A673 (cell line): ENCODE results near the gene CYP2C9. TPM values are rescaled to one million over a fixed set of nuclear protein-coding genes. Genes with fewer than 3 reads are reported as not detected.

Source experiments
- BruUV-seq: library from RNA; stranded (reverse); fragments of 400-500 nt; replicated peaks from 2 replicates; lab custom pipeline; 2021; lab: Mats Ljungman, UMichigan
- CTCF ChIA-PET: fragments of 300-600 bp; sonication (Branson Sonifier 250); formaldehyde crosslinking; loops from one replicate; lab custom pipeline; 2022; ENCODE audit warnings: antibody characterized with exemption; lab: Charles Lee
- POLR2A ChIA-PET: fragments of 300-600 bp; sonication (Branson Sonifier 250); formaldehyde crosslinking; loops from one replicate; lab custom pipeline; 2022; ENCODE audit warnings: antibody characterized with exemption; ENCODE audit not compliant: low non-redundant PET; lab: Charles Lee
- DNase-seq: peaks from one replicate; pipeline ENCODE4 v3.0.0-alpha.2; 2015; ENCODE audit warnings: low spot score
- H3K27ac ChIP-seq: fragments of 200-600 bp; sonication (generic); 2 replicates; pipeline ENCODE4 v1.5.1; 2016; ENCODE audit warnings: mixed run types, low read depth, mild to moderate bottlenecking, mixed read lengths, antibody characterized with exemption, low read length; ENCODE audit not compliant: poor library complexity, severe bottlenecking
- H3K27me3 ChIP-seq: fragments of 200-600 bp; sonication (generic); replicated peaks from 2 replicates; pipeline ENCODE4 v1.6.1; 2017; ENCODE audit warnings: mixed run types, low read depth, mild to moderate bottlenecking, mixed read lengths, antibody characterized with exemption, low read length; ENCODE audit not compliant: insufficient read depth, poor library complexity
- H3K36me3 ChIP-seq: fragments of 200-600 bp; sonication (generic); 2 replicates; pipeline ENCODE4 v1.6.1; 2016; ENCODE audit warnings: mixed run types, mild to moderate bottlenecking, mixed read lengths, antibody characterized with exemption, low read length; ENCODE audit not compliant: insufficient read depth, poor library complexity, severe bottlenecking
- H3K4me1 ChIP-seq: fragments of 200-600 bp; sonication (generic); 2 replicates; pipeline ENCODE4 v1.6.1; 2017; ENCODE audit warnings: mixed run types, mild to moderate bottlenecking, mixed read lengths, antibody characterized with exemption, low read length; ENCODE audit not compliant: insufficient read depth, poor library complexity, severe bottlenecking
- H3K4me3 ChIP-seq: fragments of 200-600 bp; sonication (generic); 2 replicates; pipeline ENCODE4 v1.5.1; 2016; ENCODE audit warnings: low read depth, mixed run types, mild to moderate bottlenecking, mixed read lengths, low read length; ENCODE audit not compliant: poor library complexity, severe bottlenecking
- H3K9me3 ChIP-seq: fragments of 200-600 bp; sonication (generic); 2 replicates; pipeline ENCODE4 v1.6.1; 2016; ENCODE audit warnings: mixed run types, low read depth, mild to moderate bottlenecking, mixed read lengths, antibody characterized with exemption, low read length; ENCODE audit not compliant: poor library complexity, severe bottlenecking
- EZH2 ChIP-seq: fragments of 200-600 bp; sonication (generic); IDR thresholded peaks from 2 replicates; pipeline ENCODE4 v1.6.1; 2017; ENCODE audit warnings: borderline replicate concordance, low read depth, mild to moderate bottlenecking, mixed read lengths, antibody characterized with exemption, low read length; ENCODE audit not compliant: poor library complexity, severe bottlenecking
- intact Hi-C: fragments of 100-400 bp; cut with micrococcal nuclease; formaldehyde crosslinking; loops from one replicate; pipeline ENCODE4 v1.10.0; 2022; ENCODE audit not compliant: unreplicated experiment
- total RNA-seq: library from RNA; stranded (reverse); gene quantifications from 2 replicates; pipeline ENCODE4 v1.2.3, GENCODE V29; 2021
- TF ChIP-seq, protein P1 (sequence below): fragments of 300-800, 200-600 bp; sonication (generic); conservative IDR thresholded peaks from 2 replicates; pipeline ENCODE4 v1.5.1; 2017; ENCODE audit warnings: low read depth, mild to moderate bottlenecking, antibody characterized with exemption, low read length, moderate library complexity, mixed read lengths

CYP2C9 gene
- total RNA-seq, 1 experiment from 2014 or later, result not detected

DNA sequence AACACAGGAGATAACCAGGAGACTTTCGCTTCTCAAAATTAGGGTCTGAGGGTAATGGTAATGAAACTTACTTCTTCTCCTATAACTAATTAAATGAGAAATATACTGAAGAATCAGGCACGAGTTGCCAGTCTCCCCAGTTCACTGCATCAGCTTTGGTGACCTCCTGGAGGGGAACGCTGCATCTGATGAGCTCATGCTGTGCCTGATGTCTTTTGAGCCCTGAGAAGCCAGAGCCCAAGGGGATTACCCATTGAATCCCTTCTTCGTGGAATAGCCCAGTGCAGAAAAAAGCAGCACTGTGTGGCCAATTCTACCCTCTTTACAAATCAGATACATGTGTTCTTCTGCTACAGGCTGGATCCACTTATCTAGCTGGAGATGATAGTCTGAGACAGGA, 45.1 kb downstream of the CYP2C9 start:
- POLR2A ChIA-PET, result no interaction called here
- no peak for DNase-seq
- Histone ChIP-seq H3K4me1 (no peaks in the 10 kb centered on the region), H3K4me3 (no peak overlapping the region), H3K27ac (no peak overlapping the region), H3K9me3 (peaks cover 4% of the 10 kb centered on the region), H3K27me3 (no peaks in the 10 kb centered on the region), H3K36me3 (no peaks in the 10 kb centered on the region)
- CTCF ChIA-PET, result no interaction called here
- intact Hi-C loops, result no loop called here
- TF ChIP-seq, protein P1, sequence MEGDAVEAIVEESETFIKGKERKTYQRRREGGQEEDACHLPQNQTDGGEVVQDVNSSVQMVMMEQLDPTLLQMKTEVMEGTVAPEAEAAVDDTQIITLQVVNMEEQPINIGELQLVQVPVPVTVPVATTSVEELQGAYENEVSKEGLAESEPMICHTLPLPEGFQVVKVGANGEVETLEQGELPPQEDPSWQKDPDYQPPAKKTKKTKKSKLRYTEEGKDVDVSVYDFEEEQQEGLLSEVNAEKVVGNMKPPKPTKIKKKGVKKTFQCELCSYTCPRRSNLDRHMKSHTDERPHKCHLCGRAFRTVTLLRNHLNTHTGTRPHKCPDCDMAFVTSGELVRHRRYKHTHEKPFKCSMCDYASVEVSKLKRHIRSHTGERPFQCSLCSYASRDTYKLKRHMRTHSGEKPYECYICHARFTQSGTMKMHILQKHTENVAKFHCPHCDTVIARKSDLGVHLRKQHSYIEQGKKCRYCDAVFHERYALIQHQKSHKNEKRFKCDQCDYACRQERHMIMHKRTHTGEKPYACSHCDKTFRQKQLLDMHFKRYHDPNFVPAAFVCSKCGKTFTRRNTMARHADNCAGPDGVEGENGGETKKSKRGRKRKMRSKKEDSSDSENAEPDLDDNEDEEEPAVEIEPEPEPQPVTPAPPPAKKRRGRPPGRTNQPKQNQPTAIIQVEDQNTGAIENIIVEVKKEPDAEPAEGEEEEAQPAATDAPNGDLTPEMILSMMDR, result no peak
- TF ChIP-seq EZH2, result no peak
- BruUV-seq, result no TSS peak

DNA sequence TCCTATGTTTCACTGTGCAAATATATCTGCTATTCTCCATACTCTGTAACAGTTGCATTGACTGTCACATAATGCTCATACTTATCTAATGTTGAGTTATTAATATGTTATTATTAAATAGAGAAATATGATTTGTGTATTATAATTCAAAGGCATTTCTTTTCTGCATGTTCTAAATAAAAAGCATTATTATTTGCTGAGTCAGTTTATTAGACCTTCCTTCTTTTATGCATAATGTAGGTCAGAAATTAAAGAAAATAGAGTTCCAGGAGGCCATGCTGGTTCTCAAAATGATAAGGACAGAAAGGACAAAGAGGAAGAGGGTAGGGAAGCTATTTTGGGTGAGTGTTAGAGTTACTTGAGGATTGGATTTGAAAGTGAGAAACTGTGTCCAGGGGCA, 50.7 kb downstream of the CYP2C9 start:
- peaks cover 9% of the 10 kb centered on the region for H3K9me3 ChIP-seq
- ChIA-PET CTCF (no interaction called here), POLR2A (no interaction called here)
- TF ChIP-seq EZH2, result no peak
- TF ChIP-seq, protein P1, result no peak
- intact Hi-C loops, result no loop called here
- H3K4me1 ChIP-seq, result no peaks in the 10 kb centered on the region
- H3K4me3 ChIP-seq, result no peak overlapping the region
- H3K27me3 ChIP-seq, result no peaks in the 10 kb centered on the region
- H3K27ac ChIP-seq, result no peak overlapping the region
- no peaks in the 10 kb centered on the region for H3K36me3 ChIP-seq
- no TSS peak for BruUV-seq
- no peak for DNase-seq

DNA sequence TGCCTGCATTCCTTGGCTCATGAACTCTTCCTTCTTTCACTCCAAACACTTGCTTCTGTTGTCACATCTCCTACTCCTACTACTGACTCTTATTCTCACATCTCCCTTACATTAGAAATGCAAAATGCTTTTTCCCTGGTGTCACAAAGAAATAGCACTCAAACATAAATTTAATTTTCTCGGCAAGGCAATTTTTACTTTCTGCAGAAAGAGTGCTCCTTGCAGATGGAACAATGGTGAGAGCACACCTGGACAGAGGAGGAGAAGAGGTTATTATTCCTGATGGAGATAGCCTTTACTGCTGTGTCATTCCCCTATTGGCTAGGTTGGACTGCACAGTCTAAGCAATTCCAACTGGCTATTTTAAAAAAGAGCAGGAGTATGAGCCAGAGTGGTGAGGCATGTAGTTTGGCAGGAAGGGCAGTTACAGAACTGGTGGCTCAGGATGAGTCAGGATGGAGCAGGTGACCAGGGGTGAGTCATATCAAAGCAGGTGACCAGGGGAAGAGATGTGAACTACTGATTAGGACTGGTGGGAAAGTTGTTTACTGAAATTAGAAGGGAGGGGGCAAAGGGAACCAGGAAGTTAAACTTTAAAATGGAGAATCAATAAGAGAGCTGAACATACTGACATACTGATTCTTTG, 52.9 kb downstream of the CYP2C9 start:
- H3K27ac ChIP-seq, result no peak overlapping the region
- DNase-seq, result no peak
- H3K36me3 ChIP-seq, result no peaks in the 10 kb centered on the region
- BruUV-seq, result no TSS peak
- ChIA-PET CTCF (no interaction called here), POLR2A (no interaction called here)
- TF ChIP-seq, protein P1, result no peak
- TF ChIP-seq EZH2, result no peak
- no peaks in the 10 kb centered on the region for H3K27me3 ChIP-seq
- intact Hi-C loops, result no loop called here
- H3K9me3 ChIP-seq, result peaks cover 5% of the 10 kb centered on the region
- H3K4me1 ChIP-seq, result no peaks in the 10 kb centered on the region
- H3K4me3 ChIP-seq, result no peak overlapping the region
